NB4 (cell line): ENCODE data around the gene IFITM1.

Experiments used
- DNase-seq: peaks from one replicate; pipeline ENCODE4 v3.0.0; 2010; ENCODE audit warnings: low read depth
- H3K4me3 ChIP-seq: one replicate; pipeline ENCODE4 v1.5.1; 2011; ENCODE audit warnings: mild to moderate bottlenecking, low read depth, low read length, moderate library complexity
- CTCF ChIP-seq: IDR thresholded peaks from one replicate; pipeline ENCODE4 v1.5.1; 2012; ENCODE audit warnings: low read depth, low read length
- MAX ChIP-seq: IDR thresholded peaks from 2 replicates; pipeline ENCODE4 v1.6.1; 2011; ENCODE audit warnings: low read depth, low read length
- MYC ChIP-seq: IDR thresholded peaks from 2 replicates; pipeline ENCODE4 v1.6.1; 2011; ENCODE audit warnings: low read depth, low read length
- POLR2A ChIP-seq: IDR thresholded peaks from 2 replicates; pipeline ENCODE4 v1.6.1; 2011; ENCODE audit warnings: mild to moderate bottlenecking; ENCODE audit not compliant: insufficient read length; ENCODE audit errors: extremely low read depth

Gene IFITM1

GRCh38 chr11:281486-282161 is 32.2 kb upstream of the IFITM1 start:
- TF ChIP-seq CTCF (no peak), MYC (no peak), POLR2A (no peak), MAX (no peak)
- no peak for DNase-seq
- H3K4me3 ChIP-seq, result no peak overlapping the region

- TF ChIP-seq POLR2A, result no peak
- no peak for TF ChIP-seq CTCF
- no peak for TF ChIP-seq MYC
- TF ChIP-seq MAX, result no peak
- no peak for DNase-seq
Measured at GRCh38 chr11:282171-282570, 31.7 kb upstream of the IFITM1 start.

GRCh38 chr11:282630-283360 is 31.0 kb upstream of the IFITM1 start:
- no peak overlapping the region for H3K4me3 ChIP-seq
- TF ChIP-seq MYC, result no peak
- no peak for TF ChIP-seq CTCF
- no peak for TF ChIP-seq MAX
- no peak for TF ChIP-seq POLR2A
- DNase-seq, result no peak

More at GRCh38 chr11:282171-282570, 31.7 kb upstream of the IFITM1 start:
- no peak overlapping the region for H3K4me3 ChIP-seq

- no peak for DNase-seq
- H3K4me3 ChIP-seq, result no peak overlapping the region
- TF ChIP-seq POLR2A, result no peak
- no peak for TF ChIP-seq MAX
- no peak for TF ChIP-seq MYC
- no peak for TF ChIP-seq CTCF
Measured at GRCh38 chr11:283405-284104, 30.3 kb upstream of the IFITM1 start.

- no peak overlapping the region for H3K4me3 ChIP-seq
- TF ChIP-seq MAX (no peak), POLR2A (no peak), MYC (no peak), CTCF (no peak)
- DNase-seq, result no peak
Measured at GRCh38 chr11:284105-285020, 29.5 kb upstream of the IFITM1 start.
